ENCODE data around the gene LRRC59. TPM values are rescaled to one million over a fixed set of nuclear protein-coding genes. Genes with fewer than 3 reads are reported as not detected.

The LRRC59 gene
- total and polyA plus RNA-seq, 2 experiments from 2014 or later: 46.4 to 124 TPM

- Histone ChIP-seq H3K27me3 (ENCODE audit: insufficient read depth) (no peaks in the 10 kb centered on the region), H3K4me3 (no peak overlapping the region), H3K4me1 (ENCODE audit: insufficient read depth) (peaks cover 19% of the 10 kb centered on the region), H4K20me1 (replicated peaks; ENCODE audit: insufficient read depth) (peaks cover 9% of the 10 kb centered on the region), H3F3A (replicated peaks; ENCODE audit: low read depth) (no peaks in the 10 kb centered on the region), H2AFZ (no peak overlapping the region), H3K4me2 (no peak overlapping the region), H3K9me2 (ENCODE audit: insufficient read depth) (no peaks in the 10 kb centered on the region), H3K27ac (ENCODE audit: low read depth) (0 out of 2 replicates have a peak overlapping the region, but pooled peaks have one; percentile 59), H3K79me2 (replicated peaks; ENCODE audit: insufficient read depth) (no peaks in the 10 kb centered on the region), H3K36me3 (ENCODE audit: insufficient read depth) (peaks cover 16% of the 10 kb centered on the region; the same call in 1 of the 2 replicates)
- H3K27me3 Mint-ChIP-seq (ENCODE audit: insufficient read depth, low read depth, poor library complexity): peaks cover 12% of the 10 kb centered on the region
- H3K9me3 Mint-ChIP-seq: no peaks in the 10 kb centered on the region; the same call in 2 of the 3 replicates
- H3K36me3 Mint-ChIP-seq (ENCODE audit: low read depth): peaks cover 28% of the 10 kb centered on the region
- H3K4me1 Mint-ChIP-seq: peaks cover 35% of the 10 kb centered on the region
- DNase-seq (ENCODE audit: low spot score): peak; percentile 60
- no peak overlapping the region for H3K4me3 Mint-ChIP-seq
- H3K27ac Mint-ChIP-seq: peak overlapping the region; percentile 90
- ATAC-seq: peak; percentile 15
- no peak for TF ChIP-seq POLR2AphosphoS5 (IDR thresholded peaks at IDR 0.05; ENCODE audit: low read depth)
- TF ChIP-seq, protein P1, sequence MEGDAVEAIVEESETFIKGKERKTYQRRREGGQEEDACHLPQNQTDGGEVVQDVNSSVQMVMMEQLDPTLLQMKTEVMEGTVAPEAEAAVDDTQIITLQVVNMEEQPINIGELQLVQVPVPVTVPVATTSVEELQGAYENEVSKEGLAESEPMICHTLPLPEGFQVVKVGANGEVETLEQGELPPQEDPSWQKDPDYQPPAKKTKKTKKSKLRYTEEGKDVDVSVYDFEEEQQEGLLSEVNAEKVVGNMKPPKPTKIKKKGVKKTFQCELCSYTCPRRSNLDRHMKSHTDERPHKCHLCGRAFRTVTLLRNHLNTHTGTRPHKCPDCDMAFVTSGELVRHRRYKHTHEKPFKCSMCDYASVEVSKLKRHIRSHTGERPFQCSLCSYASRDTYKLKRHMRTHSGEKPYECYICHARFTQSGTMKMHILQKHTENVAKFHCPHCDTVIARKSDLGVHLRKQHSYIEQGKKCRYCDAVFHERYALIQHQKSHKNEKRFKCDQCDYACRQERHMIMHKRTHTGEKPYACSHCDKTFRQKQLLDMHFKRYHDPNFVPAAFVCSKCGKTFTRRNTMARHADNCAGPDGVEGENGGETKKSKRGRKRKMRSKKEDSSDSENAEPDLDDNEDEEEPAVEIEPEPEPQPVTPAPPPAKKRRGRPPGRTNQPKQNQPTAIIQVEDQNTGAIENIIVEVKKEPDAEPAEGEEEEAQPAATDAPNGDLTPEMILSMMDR (conservative IDR thresholded peaks at IDR 0.05; ENCODE audit: low read depth in 2 of 2): peak in 1 of 2 experiments; percentile 45; a peak in 3 of 4 replicates
Measured at GRCh38 chr17:50364715-50365114, 32.6 kb downstream of the LRRC59 start.

DNA sequence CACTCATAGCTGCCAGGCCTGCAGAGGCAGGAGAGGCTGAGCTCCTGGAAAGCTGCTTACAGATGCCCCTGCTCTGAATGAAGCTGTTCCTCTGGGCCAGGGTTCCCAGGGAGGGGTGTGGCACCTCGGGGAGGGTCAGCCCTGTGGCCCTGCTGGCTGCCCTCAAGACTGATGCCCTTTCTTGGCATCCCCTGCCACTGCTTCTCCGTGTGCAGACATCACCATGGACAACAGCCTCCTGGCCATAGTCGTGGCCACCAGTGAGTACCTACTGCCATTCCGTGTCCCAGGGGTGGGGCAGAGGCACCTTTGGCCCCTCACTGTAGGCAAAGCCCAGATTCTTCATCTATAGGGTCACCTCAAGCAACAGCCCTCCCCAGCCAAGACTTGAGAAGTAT lies 33.3 kb downstream of the LRRC59 start:
- TF ChIP-seq EZH2phosphoT487 (IDR thresholded peaks at IDR 0.05; ENCODE audit: unreplicated experiment): no peak
- peak overlapping the region; percentile 52; the same call in 2 of the 3 replicates for H3K4me3 Mint-ChIP-seq
- H3K4me3 ChIP-seq: no peak overlapping the region
- H3K4me2 ChIP-seq: no peak overlapping the region
- no peaks in the 10 kb centered on the region for H3K9me2 ChIP-seq (ENCODE audit: insufficient read depth)
- H4K20me1 ChIP-seq (replicated peaks; ENCODE audit: insufficient read depth): peaks cover 8% of the 10 kb centered on the region
- DNase-seq (ENCODE audit: low spot score): no peak
- no peaks in the 10 kb centered on the region; the same call in 2 of the 3 replicates for H3K9me3 Mint-ChIP-seq
- peaks cover 12% of the 10 kb centered on the region for H3K27me3 Mint-ChIP-seq (ENCODE audit: insufficient read depth, low read depth, poor library complexity)
- H3K36me3 ChIP-seq (ENCODE audit: insufficient read depth): peaks cover 10% of the 10 kb centered on the region; the same call in 1 of the 2 replicates
- ATAC-seq: no peak; the same call in 2 of the 3 replicates
- no peak overlapping the region for H3K27ac Mint-ChIP-seq
- H3F3A ChIP-seq (replicated peaks; ENCODE audit: low read depth): no peaks in the 10 kb centered on the region
- peaks cover 35% of the 10 kb centered on the region for H3K4me1 Mint-ChIP-seq
- no peak overlapping the region for H2AFZ ChIP-seq
- no peaks in the 10 kb centered on the region for H3K27me3 ChIP-seq (ENCODE audit: insufficient read depth)
- peaks cover 19% of the 10 kb centered on the region for H3K4me1 ChIP-seq (ENCODE audit: insufficient read depth)
- no peak overlapping the region for H3K27ac ChIP-seq (ENCODE audit: low read depth)
- no peaks in the 10 kb centered on the region for H3K79me2 ChIP-seq (replicated peaks; ENCODE audit: insufficient read depth)
- peaks cover 25% of the 10 kb centered on the region for H3K36me3 Mint-ChIP-seq (ENCODE audit: low read depth)

DNA sequence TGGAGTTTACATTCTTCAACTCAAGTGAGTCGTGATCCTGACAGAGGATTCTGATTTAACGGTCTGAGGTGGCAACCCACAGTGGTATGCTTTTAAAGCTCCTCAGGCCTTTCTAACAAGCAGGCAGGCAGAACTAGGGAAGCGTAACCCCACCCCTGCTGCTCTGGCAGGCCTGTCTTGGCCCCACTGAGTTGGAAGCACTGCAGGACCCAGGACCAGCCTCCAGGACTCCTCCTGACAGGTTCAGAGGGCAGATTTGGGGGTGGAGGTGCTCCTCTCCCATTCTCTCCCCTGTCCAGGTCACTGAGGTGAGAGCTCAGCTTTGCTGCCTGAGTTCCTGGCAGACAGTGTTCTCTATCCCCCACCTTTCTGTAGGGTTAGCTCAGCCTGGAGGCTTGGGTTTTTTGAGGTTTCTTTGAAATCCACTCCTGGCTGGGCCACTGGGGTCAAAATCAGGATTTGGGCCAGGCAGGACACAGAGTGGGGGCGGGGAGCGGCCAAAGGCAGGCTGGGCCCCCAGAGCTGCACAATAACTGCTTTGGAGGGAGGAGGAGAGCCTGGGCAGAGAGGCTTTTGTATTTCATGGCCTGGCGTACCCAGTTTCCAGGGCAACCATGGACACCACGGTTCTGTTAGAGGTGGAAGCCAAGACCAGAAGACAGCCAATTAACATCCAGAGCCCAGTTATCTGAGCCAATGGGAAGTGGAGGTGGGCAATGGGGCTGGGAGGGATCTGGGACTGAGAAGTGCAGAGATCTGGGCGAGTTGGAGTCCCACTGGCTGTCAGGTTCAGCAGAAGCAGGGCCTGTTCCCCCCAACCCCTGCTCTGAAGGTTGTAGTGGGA lies 33.9 kb downstream of the LRRC59 start:
- H3K4me3 ChIP-seq: peak overlapping the region; percentile 31; the same call in 1 of the 2 replicates
- Mint-ChIP-seq H3K27me3 (ENCODE audit: insufficient read depth, low read depth, poor library complexity) (peaks cover 12% of the 10 kb centered on the region), H3K9me3 (no peaks in the 10 kb centered on the region; the same call in 2 of the 3 replicates), H3K4me1 (peaks cover 35% of the 10 kb centered on the region), H3K36me3 (ENCODE audit: low read depth) (peaks cover 25% of the 10 kb centered on the region), H3K27ac (no peak overlapping the region), H3K4me3 (peak overlapping the region; percentile 52)
- H2AFZ ChIP-seq: no peak overlapping the region
- 0 out of 2 replicates have a peak, but pooled peaks cover 4% of the 10 kb centered on the region for H3K36me3 ChIP-seq (ENCODE audit: insufficient read depth)
- no peak for TF ChIP-seq NANOG (IDR thresholded peaks at IDR 0.05; ENCODE audit: borderline replicate concordance)
- TF ChIP-seq STAT1 (IDR thresholded peaks at IDR 0.05; ENCODE audit: unreplicated experiment): no peak
- no peak for TF ChIP-seq ZNF114 (CRISPR knock-in tag; IDR thresholded peaks at IDR 0.05)
- TF ChIP-seq REST (IDR thresholded peaks at IDR 0.05; ENCODE audit: unreplicated experiment): no peak
- TF ChIP-seq, protein P2, sequence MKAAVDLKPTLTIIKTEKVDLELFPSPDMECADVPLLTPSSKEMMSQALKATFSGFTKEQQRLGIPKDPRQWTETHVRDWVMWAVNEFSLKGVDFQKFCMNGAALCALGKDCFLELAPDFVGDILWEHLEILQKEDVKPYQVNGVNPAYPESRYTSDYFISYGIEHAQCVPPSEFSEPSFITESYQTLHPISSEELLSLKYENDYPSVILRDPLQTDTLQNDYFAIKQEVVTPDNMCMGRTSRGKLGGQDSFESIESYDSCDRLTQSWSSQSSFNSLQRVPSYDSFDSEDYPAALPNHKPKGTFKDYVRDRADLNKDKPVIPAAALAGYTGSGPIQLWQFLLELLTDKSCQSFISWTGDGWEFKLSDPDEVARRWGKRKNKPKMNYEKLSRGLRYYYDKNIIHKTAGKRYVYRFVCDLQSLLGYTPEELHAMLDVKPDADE (IDR thresholded peaks at IDR 0.05): no peak
- TF ChIP-seq, protein P1 (conservative IDR thresholded peaks at IDR 0.05; ENCODE audit: low read depth in 2 of 2): no peak
- H3K4me2 ChIP-seq: peak overlapping the region; percentile 73
- H3K79me2 ChIP-seq (replicated peaks; ENCODE audit: insufficient read depth): no peaks in the 10 kb centered on the region
- DNase-seq (ENCODE audit: low spot score) (peak; percentile 97), ATAC-seq (peak; percentile 93)
- peaks cover 19% of the 10 kb centered on the region for H3K4me1 ChIP-seq (ENCODE audit: insufficient read depth)
- H4K20me1 ChIP-seq (replicated peaks; ENCODE audit: insufficient read depth): peaks cover 2% of the 10 kb centered on the region
- no peaks in the 10 kb centered on the region for H3K9me2 ChIP-seq (ENCODE audit: insufficient read depth)
- no peak overlapping the region for H3K27ac ChIP-seq (ENCODE audit: low read depth)
- H3K27me3 ChIP-seq (ENCODE audit: insufficient read depth): no peaks in the 10 kb centered on the region
- no peaks in the 10 kb centered on the region for H3F3A ChIP-seq (replicated peaks; ENCODE audit: low read depth)
